Adrenal gland (tissue), 12 donors: ENCODE results near the gene CPNE4. TPM values are rescaled to one million over a fixed set of nuclear protein-coding genes. Genes with fewer than 3 reads are reported as not detected.

Experiments
- DNase-seq, 7 donors: peaks; one replicate each; pipeline ENCODE4 v3.0.0-alpha.2; 2019 to 2020
- H3K27ac ChIP-seq, 5 donors: fragments of 200-600 bp; sonication (generic) in 4 of 5; 1 replicate in 3 of 5; 2 replicates in 2 of 5; pipeline versions ENCODE4 v1.5.1 to v1.8.0; 2016 to 2020; ENCODE audit warnings: mild to moderate bottlenecking in 1 of 5
- H3K27me3 ChIP-seq: fragments of 200-600 bp; 2 replicates; pipeline ENCODE4 v1.8.0; 2021
- H3K36me3 ChIP-seq, 2 donors: fragments of 200-600 bp; replicated peaks in 1 of 2; 1 replicate in 1 of 2; 2 replicates in 1 of 2; pipeline versions ENCODE4 v1.5.1 to v1.8.0; 2018 to 2022
- H3K4me1 ChIP-seq, 2 donors: fragments of 200-600 bp; replicated peaks in 1 of 2; 1 replicate in 1 of 2; 2 replicates in 1 of 2; pipeline versions ENCODE4 v1.5.1 to v1.8.0; 2018 to 2021
- H3K4me3 ChIP-seq, 4 donors: fragments of 200-600 bp; sonication (generic) in 3 of 4; one replicate each; pipeline ENCODE4 v1.5.1; 2016 to 2018
- H3K9me3 ChIP-seq, 3 donors: fragments of 200-600 bp; sonication (generic) in 1 of 3; replicated peaks in 1 of 3; 1 replicate in 2 of 3; 2 replicates in 1 of 3; pipeline versions ENCODE4 v1.5.1 to v1.8.0; 2016 to 2021
- CTCF ChIP-seq, 6 experiments: fragments of 450-650 bp in 4 of 6; fragments of 200-600 bp in 2 of 6; sonication (generic) in 1 of 6; IDR thresholded peaks; 1 replicate in 5 of 6; 2 replicates in 1 of 6; pipeline versions ENCODE4 v1.5.1 to v1.8.0; 2016 to 2021; ENCODE audit warnings: antibody characterized with exemption in 6 of 6, mild to moderate bottlenecking in 2 of 6, moderate library complexity in 1 of 6
- POLR2A ChIP-seq, 2 donors: fragments of 450-650 bp; IDR thresholded peaks; one replicate each; pipeline ENCODE4 v1.6.1; 2017; ENCODE audit warnings: antibody characterized with exemption in 2 of 2, mild to moderate bottlenecking in 2 of 2, moderate library complexity in 1 of 2
- WGBS, 4 donors: extraction: QIAGEN DNeasy Blood & Tissue Kit in 2 of 4; methylation state at CpG; one replicate each; pipeline versions ENCODE4 v1.1.5 to v1.1.7; 2013 to 2017; 5-methylcytosine and 5-hydroxymethylcytosine counted together
- intact Hi-C, 2 donors: fragments of 100-400 bp; cut with DNase I; formaldehyde crosslinking; loops; one replicate each; pipeline versions ENCODE4 v1.14.1 to v1.15.0; 2022 to 2023
- polyA plus RNA-seq, 3 donors: library from polyadenylated mRNA; stranded (reverse); fragments of 200-250 nt in 2 of 3; fragments of 350-450 nt in 1 of 3; fragmentation: Illumina TruSeq in 1 of 3; extraction: RNeasy Lipid Tissue Mini Kit (QIAGEN cat#74804) in 1 of 3; gene quantifications; one replicate each; pipeline ENCODE4 v1.2.3, GENCODE V29; 2013 to 2014
- total RNA-seq, 9 donors: library from RNA; depleted of rRNA in 4 of 9; stranded (reverse); fragments of >200 nt in 4 of 9; fragments of 120-200 nt in 1 of 9; fragmentation: NEBNext Ultra II Directional in 1 of 9; extraction: Animal tissue kit (Norgen Biotek cat#: 25700) in 1 of 9; gene quantifications; one replicate each; pipeline versions ENCODE4 v1.1.0 to v1.2.4, GENCODE V29; 2013 to 2023
- donor health status: healthy with polysubstance abuse.
- donor health status: Bipolar disorder and iron deficiency.
- donor health status: DM: yes; HTN: yes; CAD: no.
- donor health status: DM: no; HTN: no; CAD: no.
- donor health status: DM: no; HTN: no; CAD: no.
- donor health status: DM: yes; HTN: yes; CAD: no.

CPNE4 gene
- total and polyA plus RNA-seq, 12 donors: 0.11 to 7.5 (median 0.59) TPM

GRCh38 chr3:131903988-131904415 lies 130.8 kb downstream of the CPNE4 start:
- no peaks in the 10 kb centered on the region for H3K4me1 ChIP-seq
- TF ChIP-seq CTCF (IDR thresholded peaks at IDR 0.05) (no peak), POLR2A (IDR thresholded peaks at IDR 0.05) (no peak)
- H3K36me3 ChIP-seq: no peaks in the 10 kb centered on the region
- 52 to 67% (median 61%) methylated on average over 4 of the region's 4 CpGs for WGBS, 4 donors
- no peak overlapping the region for H3K27ac ChIP-seq
- H3K9me3 ChIP-seq: no peaks in the 10 kb centered on the region
- no peaks in the 10 kb centered on the region for H3K27me3 ChIP-seq
- H3K4me3 ChIP-seq: no peak overlapping the region
- intact Hi-C loops: no loop called here
- DNase-seq: peak in 2 of 7 donors; percentile 5 to 20

- H3K9me3 ChIP-seq: no peaks in the 10 kb centered on the region
- H3K36me3 ChIP-seq: no peaks in the 10 kb centered on the region
- H3K27me3 ChIP-seq: no peaks in the 10 kb centered on the region
- intact Hi-C loops: no loop called here
- no peak for DNase-seq
- no peak overlapping the region for H3K4me3 ChIP-seq
- TF ChIP-seq CTCF (IDR thresholded peaks at IDR 0.05) (no peak), POLR2A (IDR thresholded peaks at IDR 0.05) (no peak)
- 59 to 87% (median 75%) methylated on average over 1 of the region's 1 CpG for WGBS, 4 donors
- no peak overlapping the region for H3K27ac ChIP-seq
- no peaks in the 10 kb centered on the region for H3K4me1 ChIP-seq
Observed at GRCh38 chr3:131901686-131902085, 133.1 kb downstream of the CPNE4 start.

- DNase-seq: no peak
- Histone ChIP-seq H3K27me3 (no peaks in the 10 kb centered on the region), H3K9me3 (no peaks in the 10 kb centered on the region), H3K4me1 (no peaks in the 10 kb centered on the region), H3K4me3 (no peak overlapping the region), H3K36me3 (no peaks in the 10 kb centered on the region), H3K27ac (no peak overlapping the region)
- intact Hi-C loops: no loop called here
- TF ChIP-seq CTCF (IDR thresholded peaks at IDR 0.05) (no peak), POLR2A (IDR thresholded peaks at IDR 0.05) (no peak)
- WGBS, 4 donors: 40 to 64% (median 61%) methylated on average over 1 of the region's 1 CpG
Observed at GRCh38 chr3:131900891-131901290, 133.9 kb downstream of the CPNE4 start.

- no peak for TF ChIP-seq POLR2A (IDR thresholded peaks at IDR 0.05)
- no peak for TF ChIP-seq CTCF (IDR thresholded peaks at IDR 0.05)
- Histone ChIP-seq H3K4me3 (no peak overlapping the region), H3K9me3 (no peaks in the 10 kb centered on the region), H3K27me3 (no peaks in the 10 kb centered on the region), H3K27ac (no peak overlapping the region), H3K4me1 (no peaks in the 10 kb centered on the region), H3K36me3 (no peaks in the 10 kb centered on the region)
- intact Hi-C loops: no loop called here
- 36 to 42% (median 39%) methylated on average over 5 of the region's 5 CpGs for WGBS, 4 donors
- no peak for DNase-seq
Observed at GRCh38 chr3:131899021-131899420, 135.8 kb downstream of the CPNE4 start.
